Measurements from ENCODE around the gene CD99L2.

CD99L2 gene

GRCh38 chrX:150935467-150935866 lies 37.0 kb upstream of the CD99L2 start:
- CTCF ChIA-PET = interaction anchor here (0.6 kb wide), 1 partner anchor 1346 kb away, joined by 3 read pairs; no protein-coding TSS in a partner anchor
- POLR2A ChIA-PET (ENCODE audit: low non-redundant PET) = no interaction called here
- TF ChIP-seq CTCF (conservative IDR thresholded peaks at IDR 0.05; ENCODE audit: low read depth) = no peak
- no peak overlapping the region for H3K27ac ChIP-seq
- no peak for DNase-seq (ENCODE audit: low spot score)

DNA sequence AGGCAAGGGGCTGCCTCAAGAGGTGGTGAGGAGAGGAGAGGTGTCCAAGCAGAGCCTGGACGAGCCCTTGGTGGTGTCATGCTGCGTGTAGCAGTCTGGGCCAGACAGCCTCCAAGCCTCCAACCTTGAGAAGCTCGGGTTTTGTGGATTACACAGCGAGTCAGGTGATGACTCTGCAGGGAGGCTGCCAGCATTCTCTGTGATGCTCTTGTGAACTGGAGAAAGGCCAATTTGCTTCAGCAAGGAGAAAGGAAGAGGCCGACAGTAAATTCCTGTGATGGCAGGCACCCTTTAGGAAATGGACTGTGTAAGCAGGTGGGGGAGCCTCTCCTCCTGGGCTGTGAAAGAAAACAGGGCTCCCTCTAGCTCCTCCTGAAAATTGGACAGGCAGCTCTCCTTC lies 36.0 kb upstream of the CD99L2 start:
- CTCF ChIA-PET = no interaction called here

GRCh38 chrX:150933945-150934350 lies 35.5 kb upstream of the CD99L2 start:
- DNase-seq (ENCODE audit: low spot score) = no peak
- ChIA-PET CTCF (no interaction called here), POLR2A (ENCODE audit: low non-redundant PET) (no interaction called here)
- no peak for TF ChIP-seq CTCF (conservative IDR thresholded peaks at IDR 0.05; ENCODE audit: low read depth)
- no peak overlapping the region for H3K27ac ChIP-seq

More for the DNA sequence above, 36.0 kb upstream of the CD99L2 start:
- no peak overlapping the region for H3K27ac ChIP-seq
- no peak for TF ChIP-seq CTCF (conservative IDR thresholded peaks at IDR 0.05; ENCODE audit: low read depth)
- POLR2A ChIA-PET (ENCODE audit: low non-redundant PET) = no interaction called here
- peak; percentile 2 for DNase-seq (ENCODE audit: low spot score)

DNA sequence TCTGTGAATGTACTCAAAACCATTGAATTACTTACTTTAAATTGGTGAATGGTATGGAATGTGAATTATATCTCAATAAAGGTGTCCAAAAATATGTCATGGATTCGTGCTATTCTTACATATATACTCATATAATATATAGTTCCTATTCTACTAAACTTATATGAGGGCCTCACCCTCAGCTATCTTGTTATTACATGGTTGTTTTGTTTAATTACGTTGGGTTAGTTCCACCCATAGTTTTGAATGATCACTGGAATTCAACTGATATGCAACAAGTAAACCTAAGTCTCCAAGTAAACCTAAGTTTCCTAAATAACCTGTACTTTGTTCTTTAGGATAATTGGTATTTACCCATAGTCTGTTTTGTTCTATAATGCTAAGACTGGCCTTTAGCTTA lies 30.6 kb upstream of the CD99L2 start:
- no peak overlapping the region for H3K27ac ChIP-seq
- CTCF ChIA-PET = no interaction called here
- POLR2A ChIA-PET (ENCODE audit: low non-redundant PET) = no interaction called here
- no peak for DNase-seq (ENCODE audit: low spot score)
- no peak for TF ChIP-seq CTCF (conservative IDR thresholded peaks at IDR 0.05; ENCODE audit: low read depth)

GRCh38 chrX:150926791-150927190 lies 28.3 kb upstream of the CD99L2 start:
- DNase-seq (ENCODE audit: low spot score) = no peak
- TF ChIP-seq CTCF (conservative IDR thresholded peaks at IDR 0.05; ENCODE audit: low read depth) = no peak
- no peak overlapping the region for H3K27ac ChIP-seq
- ChIA-PET POLR2A (ENCODE audit: low non-redundant PET) (no interaction called here), CTCF (no interaction called here)

GRCh38 chrX:150926304-150926703 lies 27.8 kb upstream of the CD99L2 start:
- no peak for TF ChIP-seq CTCF (conservative IDR thresholded peaks at IDR 0.05; ENCODE audit: low read depth)
- CTCF ChIA-PET = no interaction called here
- H3K27ac ChIP-seq = no peak overlapping the region
- no peak for DNase-seq (ENCODE audit: low spot score)
- POLR2A ChIA-PET (ENCODE audit: low non-redundant PET) = no interaction called here

DNA sequence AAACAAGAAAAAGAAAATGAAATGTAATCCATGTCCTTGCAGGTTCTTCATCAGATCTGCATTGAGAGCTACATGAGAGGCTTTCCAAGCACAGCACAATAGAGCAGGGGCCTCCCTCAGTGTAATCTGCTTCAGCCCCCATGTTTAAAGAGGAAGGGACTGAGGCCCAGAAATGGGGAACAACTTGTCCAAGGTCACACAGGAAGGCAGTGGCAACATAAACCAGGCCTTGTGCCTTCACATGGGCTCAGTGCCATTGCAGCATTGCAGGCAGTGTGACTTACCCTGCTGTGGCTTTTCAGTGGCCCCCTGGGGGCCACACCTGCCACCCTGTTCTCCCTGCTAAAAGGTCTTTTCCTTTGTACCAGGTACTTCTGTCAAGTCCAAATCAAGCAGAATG lies 20.9 kb upstream of the CD99L2 start:
- TF ChIP-seq CTCF (conservative IDR thresholded peaks at IDR 0.05; ENCODE audit: low read depth) = no peak
- no peak overlapping the region for H3K27ac ChIP-seq
- DNase-seq (ENCODE audit: low spot score) = no peak
- ChIA-PET CTCF (no interaction called here), POLR2A (ENCODE audit: low non-redundant PET) (no interaction called here)

Measured in RWPE1 (cell line).